A673 (cell line): ENCODE results near the gene MTMR3. TPM values are rescaled to one million over a fixed set of nuclear protein-coding genes. Genes with fewer than 3 reads are reported as not detected.

Source experiments
- BruUV-seq: library from RNA; stranded (reverse); fragments of 400-500 nt; replicated peaks from 2 replicates; lab custom pipeline; 2021; lab: Mats Ljungman, UMichigan
- CTCF ChIA-PET: fragments of 300-600 bp; sonication (Branson Sonifier 250); formaldehyde crosslinking; loops from one replicate; lab custom pipeline; 2022; ENCODE audit warnings: antibody characterized with exemption; lab: Charles Lee
- POLR2A ChIA-PET: fragments of 300-600 bp; sonication (Branson Sonifier 250); formaldehyde crosslinking; loops from one replicate; lab custom pipeline; 2022; ENCODE audit warnings: antibody characterized with exemption; ENCODE audit not compliant: low non-redundant PET; lab: Charles Lee
- DNase-seq: peaks from one replicate; pipeline ENCODE4 v3.0.0-alpha.2; 2015; ENCODE audit warnings: low spot score
- H3K27ac ChIP-seq: fragments of 200-600 bp; sonication (generic); 2 replicates; pipeline ENCODE4 v1.5.1; 2016; ENCODE audit warnings: mixed run types, low read depth, mild to moderate bottlenecking, mixed read lengths, antibody characterized with exemption, low read length; ENCODE audit not compliant: poor library complexity, severe bottlenecking
- H3K27me3 ChIP-seq: fragments of 200-600 bp; sonication (generic); replicated peaks from 2 replicates; pipeline ENCODE4 v1.6.1; 2017; ENCODE audit warnings: mixed run types, low read depth, mild to moderate bottlenecking, mixed read lengths, antibody characterized with exemption, low read length; ENCODE audit not compliant: insufficient read depth, poor library complexity
- H3K36me3 ChIP-seq: fragments of 200-600 bp; sonication (generic); 2 replicates; pipeline ENCODE4 v1.6.1; 2016; ENCODE audit warnings: mixed run types, mild to moderate bottlenecking, mixed read lengths, antibody characterized with exemption, low read length; ENCODE audit not compliant: insufficient read depth, poor library complexity, severe bottlenecking
- H3K4me1 ChIP-seq: fragments of 200-600 bp; sonication (generic); 2 replicates; pipeline ENCODE4 v1.6.1; 2017; ENCODE audit warnings: mixed run types, mild to moderate bottlenecking, mixed read lengths, antibody characterized with exemption, low read length; ENCODE audit not compliant: insufficient read depth, poor library complexity, severe bottlenecking
- H3K4me3 ChIP-seq: fragments of 200-600 bp; sonication (generic); 2 replicates; pipeline ENCODE4 v1.5.1; 2016; ENCODE audit warnings: low read depth, mixed run types, mild to moderate bottlenecking, mixed read lengths, low read length; ENCODE audit not compliant: poor library complexity, severe bottlenecking
- H3K9me3 ChIP-seq: fragments of 200-600 bp; sonication (generic); 2 replicates; pipeline ENCODE4 v1.6.1; 2016; ENCODE audit warnings: mixed run types, low read depth, mild to moderate bottlenecking, mixed read lengths, antibody characterized with exemption, low read length; ENCODE audit not compliant: poor library complexity, severe bottlenecking
- CTCF ChIP-seq: fragments of 300-800, 200-600 bp; sonication (generic); conservative IDR thresholded peaks from 2 replicates; pipeline ENCODE4 v1.5.1; 2017; ENCODE audit warnings: low read depth, mild to moderate bottlenecking, antibody characterized with exemption, low read length, moderate library complexity, mixed read lengths
- EZH2 ChIP-seq: fragments of 200-600 bp; sonication (generic); IDR thresholded peaks from 2 replicates; pipeline ENCODE4 v1.6.1; 2017; ENCODE audit warnings: borderline replicate concordance, low read depth, mild to moderate bottlenecking, mixed read lengths, antibody characterized with exemption, low read length; ENCODE audit not compliant: poor library complexity, severe bottlenecking
- intact Hi-C: fragments of 100-400 bp; cut with micrococcal nuclease; formaldehyde crosslinking; loops from one replicate; pipeline ENCODE4 v1.10.0; 2022; ENCODE audit not compliant: unreplicated experiment
- total RNA-seq: library from RNA; stranded (reverse); gene quantifications from 2 replicates; pipeline ENCODE4 v1.2.3, GENCODE V29; 2021

MTMR3 gene
- total RNA-seq, 1 experiment from 2014 or later: 25.0 TPM

GRCh38 chr22:29967461-29967860 lies 84.5 kb downstream of the MTMR3 start:
- no peaks in the 10 kb centered on the region for H3K36me3 ChIP-seq
- ChIA-PET POLR2A (no interaction called here), CTCF (no interaction called here)
- TF ChIP-seq EZH2 (no peak), CTCF (no peak)
- no peak overlapping the region for H3K27ac ChIP-seq
- BruUV-seq: no TSS peak
- no peaks in the 10 kb centered on the region for H3K27me3 ChIP-seq
- H3K9me3 ChIP-seq: no peaks in the 10 kb centered on the region
- no peak overlapping the region for H3K4me3 ChIP-seq
- intact Hi-C loops: no loop called here
- no peak for DNase-seq
- no peaks in the 10 kb centered on the region for H3K4me1 ChIP-seq

GRCh38 chr22:29971607-29972006 lies 88.6 kb downstream of the MTMR3 start:
- H3K4me1 ChIP-seq: no peaks in the 10 kb centered on the region
- ChIA-PET POLR2A (no interaction called here), CTCF (no interaction called here)
- DNase-seq: no peak
- H3K36me3 ChIP-seq: no peaks in the 10 kb centered on the region
- no TSS peak for BruUV-seq
- no peak overlapping the region for H3K4me3 ChIP-seq
- no peaks in the 10 kb centered on the region for H3K9me3 ChIP-seq
- intact Hi-C loops: no loop called here
- TF ChIP-seq CTCF (no peak), EZH2 (no peak)
- H3K27me3 ChIP-seq: no peaks in the 10 kb centered on the region
- no peak overlapping the region for H3K27ac ChIP-seq

- intact Hi-C loops: no loop called here
- ChIA-PET CTCF (no interaction called here), POLR2A (no interaction called here)
- Histone ChIP-seq H3K9me3 (no peaks in the 10 kb centered on the region), H3K27ac (no peak overlapping the region), H3K36me3 (no peaks in the 10 kb centered on the region), H3K27me3 (no peaks in the 10 kb centered on the region), H3K4me3 (no peak overlapping the region), H3K4me1 (no peaks in the 10 kb centered on the region)
- no peak for DNase-seq
- TF ChIP-seq CTCF (no peak), EZH2 (no peak)
- BruUV-seq: no TSS peak
Observed at GRCh38 chr22:29972121-29972520, 89.1 kb downstream of the MTMR3 start.
